Endodermal cell (in vitro differentiated cells): ENCODE measurements around the gene CD99. TPM values are rescaled to one million over a fixed set of nuclear protein-coding genes. Genes with fewer than 3 reads are reported as not detected.
"Not testable (repeated sequence)": the region's sequence is repeated elsewhere in the genome, so short reads cannot be mapped to it uniquely, and the experiment has no call there.

Source experiments
- DNase-seq: peaks from one replicate; pipeline ENCODE4 v3.0.0-alpha.2; 2017
- H3K27ac ChIP-seq: 2 replicates; pipeline ENCODE4 v1.5.1; 2013; ENCODE audit warnings: mild to moderate bottlenecking, low read depth, low read length, moderate library complexity
- H3K27me3 ChIP-seq: 2 replicates; pipeline ENCODE4 v1.6.1; 2013; ENCODE audit warnings: mild to moderate bottlenecking, low read length, moderate library complexity; ENCODE audit not compliant: insufficient read depth, control insufficient read depth, poor library complexity, severe bottlenecking
- H3K36me3 ChIP-seq: 2 replicates; pipeline ENCODE4 v1.7.0; 2013; ENCODE audit warnings: mild to moderate bottlenecking, low read length, moderate library complexity; ENCODE audit not compliant: control insufficient read depth, insufficient read depth
- H3K4me1 ChIP-seq: one replicate; pipeline ENCODE4 v1.7.0; 2013; ENCODE audit warnings: low read length; ENCODE audit not compliant: control insufficient read depth, insufficient read depth
- H3K4me3 ChIP-seq: 2 replicates; pipeline ENCODE4 v1.5.1; 2013; ENCODE audit warnings: mild to moderate bottlenecking, low read length, moderate library complexity
- H3K9ac ChIP-seq: 2 replicates; pipeline ENCODE4 v1.6.1; 2013; ENCODE audit warnings: mild to moderate bottlenecking, low read length, moderate library complexity; ENCODE audit not compliant: poor library complexity, severe bottlenecking; ENCODE audit errors: extremely low read depth
- H3K9me3 ChIP-seq: 2 replicates; pipeline ENCODE4 v1.6.1; 2013; ENCODE audit warnings: mild to moderate bottlenecking, low read length, moderate library complexity; ENCODE audit not compliant: control insufficient read depth
- H3K27ac Mint-ChIP-seq: 2 replicates; pipeline ENCODE4 v1.8.0; 2020; ENCODE audit warnings: mixed read lengths
- H3K27me3 Mint-ChIP-seq: 2 replicates; pipeline ENCODE4 v1.8.0; 2021; ENCODE audit warnings: mild to moderate bottlenecking, mixed read lengths; ENCODE audit not compliant: insufficient read depth
- H3K36me3 Mint-ChIP-seq: 2 replicates; pipeline ENCODE4 v1.8.0; 2020; ENCODE audit warnings: low read depth, mixed read lengths
- H3K4me1 Mint-ChIP-seq: 2 replicates; pipeline ENCODE4 v1.8.0; 2020; ENCODE audit warnings: mixed read lengths
- H3K4me3 Mint-ChIP-seq: 2 replicates; pipeline ENCODE4 v1.8.0; 2020; ENCODE audit warnings: mild to moderate bottlenecking, moderate library complexity, mixed read lengths
- H3K9me3 Mint-ChIP-seq: 2 replicates; pipeline ENCODE4 v1.8.0; 2020; ENCODE audit warnings: mild to moderate bottlenecking, mixed read lengths
- WGBS, 2 experiments: methylation state at CpG; one replicate each; pipeline versions ENCODE4 v1.1.5 to v1.1.7; 2013; ENCODE audit warnings: missing lambda C conversion rate in 2 of 2, mixed read lengths in 1 of 2; ENCODE audit not compliant: insufficient coverage in 1 of 2, insufficient read length in 1 of 2; 5-methylcytosine and 5-hydroxymethylcytosine counted together
- total RNA-seq, 2 donors: library from RNA; stranded (reverse); fragmentation: NEBNext Ultra II Directional in 1 of 2; extraction: Animal tissue kit (Norgen Biotek cat#: 25700) in 1 of 2; gene quantifications; 2 replicates in 1 of 2; 3 replicates in 1 of 2; pipeline ENCODE4 v1.2.1, GENCODE V29; 2021
- TF ChIP-seq, protein P1 (sequence below): fragments of 200-600 bp; sonication (generic); conservative IDR thresholded peaks from 2 replicates; pipeline ENCODE4 v1.5.0; 2021; ENCODE audit warnings: antibody characterized with exemption, mild to moderate bottlenecking

The CD99 gene
- total RNA-seq, 2 donors from 2014 or later, result 314 to 397 TPM

DNA sequence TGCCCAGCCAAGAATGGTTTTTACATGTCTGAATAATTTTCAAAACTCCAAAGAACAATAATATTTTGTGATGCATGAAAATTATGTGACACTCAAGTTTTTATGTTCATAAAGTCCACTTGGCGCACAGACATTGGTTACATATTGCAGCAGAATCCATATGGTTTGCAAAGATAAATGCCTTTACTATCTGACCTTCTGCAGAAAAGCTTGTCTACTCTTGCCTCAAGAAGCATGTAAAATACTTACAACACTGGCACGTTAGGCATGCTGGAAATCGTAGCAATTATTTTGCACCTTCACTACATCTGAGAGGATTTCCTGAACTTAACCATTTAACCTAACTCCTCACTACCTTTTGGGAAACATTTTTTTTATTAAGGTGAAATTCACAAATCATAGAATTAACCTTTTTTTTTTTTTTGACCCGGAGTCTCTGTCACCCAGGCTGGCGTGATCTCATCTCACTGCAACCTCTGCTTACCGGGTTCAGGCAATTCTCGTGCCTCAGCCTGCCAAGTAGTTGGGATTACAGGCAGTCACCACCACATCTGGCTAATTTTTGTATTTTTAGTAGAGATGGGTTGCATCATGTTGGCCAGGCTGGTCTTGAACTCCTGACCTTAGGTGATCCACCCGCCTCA, 57.2 kb downstream of the CD99 start:
- Mint-ChIP-seq H3K27me3 (no peaks in the 10 kb centered on the region), H3K27ac (no peak overlapping the region), H3K9me3 (peaks cover 2% of the 10 kb centered on the region), H3K4me1 (peaks cover 17% of the 10 kb centered on the region), H3K36me3 (peaks cover 7% of the 10 kb centered on the region), H3K4me3 (no peak overlapping the region)
- DNase-seq, result no peak
- Histone ChIP-seq H3K4me3 (no peak overlapping the region), H3K9ac (no peak overlapping the region), H3K9me3 (no peaks in the 10 kb centered on the region), H3K27me3 (no peaks in the 10 kb centered on the region), H3K27ac (no peak overlapping the region), H3K4me1 (no peaks in the 10 kb centered on the region), H3K36me3 (peaks cover 6% of the 10 kb centered on the region)
- TF ChIP-seq, protein P1, sequence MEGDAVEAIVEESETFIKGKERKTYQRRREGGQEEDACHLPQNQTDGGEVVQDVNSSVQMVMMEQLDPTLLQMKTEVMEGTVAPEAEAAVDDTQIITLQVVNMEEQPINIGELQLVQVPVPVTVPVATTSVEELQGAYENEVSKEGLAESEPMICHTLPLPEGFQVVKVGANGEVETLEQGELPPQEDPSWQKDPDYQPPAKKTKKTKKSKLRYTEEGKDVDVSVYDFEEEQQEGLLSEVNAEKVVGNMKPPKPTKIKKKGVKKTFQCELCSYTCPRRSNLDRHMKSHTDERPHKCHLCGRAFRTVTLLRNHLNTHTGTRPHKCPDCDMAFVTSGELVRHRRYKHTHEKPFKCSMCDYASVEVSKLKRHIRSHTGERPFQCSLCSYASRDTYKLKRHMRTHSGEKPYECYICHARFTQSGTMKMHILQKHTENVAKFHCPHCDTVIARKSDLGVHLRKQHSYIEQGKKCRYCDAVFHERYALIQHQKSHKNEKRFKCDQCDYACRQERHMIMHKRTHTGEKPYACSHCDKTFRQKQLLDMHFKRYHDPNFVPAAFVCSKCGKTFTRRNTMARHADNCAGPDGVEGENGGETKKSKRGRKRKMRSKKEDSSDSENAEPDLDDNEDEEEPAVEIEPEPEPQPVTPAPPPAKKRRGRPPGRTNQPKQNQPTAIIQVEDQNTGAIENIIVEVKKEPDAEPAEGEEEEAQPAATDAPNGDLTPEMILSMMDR, result no peak
- WGBS, 2 experiments, result 97 to 98% methylated on average over 7 to 8 of the region's 8 CpGs

DNA sequence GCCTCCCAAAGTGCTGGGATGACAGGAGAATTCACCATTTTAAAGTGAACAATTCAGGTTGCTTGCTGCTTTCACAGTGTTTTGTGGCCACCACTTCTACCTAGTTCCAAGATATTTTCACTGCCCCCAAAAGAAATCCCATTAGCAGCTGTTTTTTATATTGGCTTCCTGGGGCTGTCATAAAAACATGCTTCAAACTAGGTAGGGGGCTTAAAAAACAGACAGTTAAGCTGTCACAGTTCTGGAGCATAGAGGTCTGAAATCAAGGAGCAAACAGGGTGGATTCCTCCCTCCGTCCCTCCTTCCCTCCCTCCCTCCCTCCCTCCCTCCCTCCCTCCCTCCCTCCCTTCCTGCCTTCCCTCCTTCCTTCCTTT, 57.7 kb downstream of the CD99 start:
- peaks cover 2% of the 10 kb centered on the region for H3K9me3 Mint-ChIP-seq
- 100% methylated on average over 1 of the region's 1 CpG; no CpG with 5 or more reads in 1 of the 2 experiments for WGBS, 2 experiments
- H3K4me1 Mint-ChIP-seq, result peaks cover 17% of the 10 kb centered on the region
- no peaks in the 10 kb centered on the region for H3K27me3 Mint-ChIP-seq
- no peak overlapping the region for H3K4me3 Mint-ChIP-seq
- Histone ChIP-seq H3K36me3 (peaks cover 1% of the 10 kb centered on the region), H3K27ac (no peak overlapping the region), H3K4me3 (no peak overlapping the region), H3K27me3 (no peaks in the 10 kb centered on the region), H3K9ac (no peak overlapping the region), H3K4me1 (no peaks in the 10 kb centered on the region), H3K9me3 (no peaks in the 10 kb centered on the region)
- no peak overlapping the region for H3K27ac Mint-ChIP-seq
- peaks cover 2% of the 10 kb centered on the region for H3K36me3 Mint-ChIP-seq
- TF ChIP-seq, protein P1, result no peak
- DNase-seq, result no peak

DNA sequence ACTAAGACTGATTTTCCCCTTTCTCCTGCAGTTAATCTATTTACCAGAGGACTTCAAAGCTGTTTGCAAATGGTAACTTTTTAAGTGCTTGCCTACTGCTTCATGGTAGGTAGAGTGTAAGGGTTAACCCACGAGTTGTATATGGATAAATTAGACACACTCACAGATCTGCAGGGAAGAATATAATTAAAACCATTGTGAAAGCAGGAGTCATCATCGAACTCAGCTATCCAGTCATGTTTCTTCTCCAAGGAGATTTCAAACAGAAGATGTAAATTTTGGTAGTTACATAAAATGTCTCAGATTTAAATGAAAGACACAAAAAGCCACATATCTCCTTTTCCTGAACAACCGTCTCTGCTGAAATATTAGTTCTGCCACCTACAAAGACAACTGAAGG, 60.2 kb downstream of the CD99 start:
- 83 to 90% methylated on average over 2 to 3 of the region's 3 CpGs for WGBS, 2 experiments
- no peak overlapping the region for H3K27ac ChIP-seq
- peaks cover 2% of the 10 kb centered on the region for H3K36me3 Mint-ChIP-seq

DNA sequence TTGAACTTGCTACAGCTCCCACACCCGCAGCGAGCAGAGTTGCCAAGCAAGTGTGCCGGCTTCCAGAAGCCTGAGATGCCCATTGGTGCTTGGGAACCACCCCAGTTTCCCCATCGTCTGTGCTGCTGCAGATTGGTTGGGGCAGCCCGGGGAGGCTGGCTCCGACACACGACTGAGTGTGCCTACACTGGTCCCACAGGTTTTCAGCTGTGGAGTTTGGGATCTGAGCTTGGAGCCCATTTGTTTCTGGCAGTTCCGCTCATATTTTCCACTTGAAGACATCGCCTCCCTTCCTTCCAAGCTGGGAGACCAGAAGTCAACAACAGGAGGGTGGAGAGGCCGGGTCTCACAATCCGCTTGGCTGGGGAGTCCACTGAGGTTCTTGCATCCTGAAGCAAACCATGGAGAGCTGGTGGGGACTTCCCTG, 60.8 kb downstream of the CD99 start, which contains the start of gene XG:
Gene XG, plus strand, starts transcription at position 167 of the 427 bp plus-strand sequence. Its CDS starts 235 bp downstream, at position 402.
- H3K27me3 ChIP-seq, H3K9me3 Mint-ChIP-seq, H3K27me3 Mint-ChIP-seq, H3K4me3 ChIP-seq, H3K36me3 Mint-ChIP-seq, H3K4me1 ChIP-seq, H3K27ac Mint-ChIP-seq, DNase-seq, H3K9me3 ChIP-seq, H3K36me3 ChIP-seq, H3K4me3 Mint-ChIP-seq, H3K27ac ChIP-seq, H3K9ac ChIP-seq, H3K4me1 Mint-ChIP-seq: not testable (repeated sequence)
- 92 to 100% methylated on average over 4 to 11 of the region's 11 CpGs for WGBS, 2 experiments

More for the DNA sequence above, 60.2 kb downstream of the CD99 start:
- H3K4me3 Mint-ChIP-seq, result no peak overlapping the region
- no peaks in the 10 kb centered on the region for H3K36me3 ChIP-seq
- no peak overlapping the region for H3K27ac Mint-ChIP-seq
- H3K4me1 ChIP-seq, result no peaks in the 10 kb centered on the region
- no peaks in the 10 kb centered on the region for H3K27me3 Mint-ChIP-seq
- H3K4me1 Mint-ChIP-seq, result peaks cover 12% of the 10 kb centered on the region
- H3K9me3 Mint-ChIP-seq, result peaks cover 2% of the 10 kb centered on the region
- no peaks in the 10 kb centered on the region for H3K27me3 ChIP-seq
- TF ChIP-seq, protein P1, result no peak
- DNase-seq, result no peak
- H3K9ac ChIP-seq, result no peak overlapping the region
- H3K4me3 ChIP-seq, result no peak overlapping the region
- H3K9me3 ChIP-seq, result no peaks in the 10 kb centered on the region

DNA sequence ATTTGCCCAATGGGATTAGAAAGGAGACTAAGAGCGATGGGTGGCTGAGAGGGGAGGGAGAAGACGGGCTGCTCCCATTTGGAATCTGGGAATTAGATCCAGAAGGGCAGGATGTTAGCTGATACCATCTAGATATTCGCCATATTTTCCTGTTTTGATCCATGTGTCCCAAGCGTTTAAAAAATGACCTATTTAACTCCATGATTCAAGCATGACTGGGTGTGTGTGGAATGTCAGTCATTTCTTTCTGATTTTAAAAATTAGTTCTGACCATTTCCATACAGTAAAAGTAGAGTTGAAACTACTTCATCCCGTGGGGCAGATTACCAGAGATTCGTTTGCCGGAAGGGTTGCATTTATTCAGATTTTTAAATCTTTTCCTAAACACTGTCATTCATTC, 61.3 kb downstream of the CD99 start:
- H3K36me3 ChIP-seq, H3K4me1 Mint-ChIP-seq, H3K4me3 Mint-ChIP-seq, H3K27ac ChIP-seq, H3K27ac Mint-ChIP-seq, H3K36me3 Mint-ChIP-seq, H3K9me3 ChIP-seq, H3K4me3 ChIP-seq, H3K4me1 ChIP-seq, H3K9ac ChIP-seq, DNase-seq, H3K27me3 Mint-ChIP-seq, H3K9me3 Mint-ChIP-seq, H3K27me3 ChIP-seq: not testable (repeated sequence)
- WGBS, 2 experiments, result 93 to 100% methylated on average over 1 to 5 of the region's 7 CpGs
